Heart left ventricle (tissue), 13 donors: ENCODE data around the gene ARL15.

Experiments used
- CTCF ChIP-seq, 12 donors: fragments of 200-600 bp; sonication (generic) in 4 of 12; IDR thresholded peaks; one replicate each; pipeline versions ENCODE4 v1.5.0 to v1.8.0; 2018 to 2022; ENCODE audit warnings: antibody characterized with exemption in 12 of 12, mild to moderate bottlenecking in 5 of 12
- POLR2A ChIP-seq, 2 donors: fragments of 450-650 bp; IDR thresholded peaks; one replicate each; pipeline ENCODE4 v1.6.1; 2017; ENCODE audit warnings: antibody characterized with exemption in 2 of 2, mild to moderate bottlenecking in 2 of 2, moderate library complexity in 2 of 2
- donor health status: ischemic (EF 13 %, LVEDD 7.1; RV severe dilation, severe dysfunction).
- donor health status: DM: no; HTN: yes; CAD: no.
- donor health status: DM: no; HTN: no; CAD: no.
- donor health status: ischemic (EF 25% LVEDD 6.9; RV normal size, moderate dysfunction).
- donor health status: ischemic (EF 25% LVEDD 5.7; RV mildly dilated, moderate dysfunction).
- donor health status: ischemic (EF 35%, LVEDD 5.7; RV mildly dilated, moderate dysfunction).
- donor health status: nonischemic (EF 11% LVEDD 7.7; RV severe dilation, severe dysfunction).
- donor health status: DM: yes; HTN: yes; CAD: no.
- donor health status: PGD.
- donor health status: ischemic (EF 29% LVEDD 5.4; RV normal size, mild dysfunction).
- donor health status: nonischemic (EF 23%, LVEDD 6.1; RV moderate dilation, normal function).

- TF ChIP-seq CTCF (IDR thresholded peaks at IDR 0.05) = no peak
- TF ChIP-seq POLR2A (IDR thresholded peaks at IDR 0.05) = no peak
These were observed 314.4 kb downstream of the ARL15 start for GRCh38 chr5:53996008-53996407.
